K562 (cell line): ENCODE data around the gene RHOU. TPM values are rescaled to one million over a fixed set of nuclear protein-coding genes. Genes with fewer than 3 reads are reported as not detected.

Experiments
- ATAC-seq: fragments of 200-7000 bp; cut with Tn5 transposase; 3 replicates; pipeline ENCODE4 v1.9.1; 2020; ENCODE audit warnings: moderate library complexity
- BruUV-seq: library from RNA; stranded (reverse); fragments of 400-500 nt; replicated peaks from 2 replicates; lab custom pipeline; 2021; lab: Mats Ljungman, UMichigan
- CTCF ChIA-PET: fragments of 300-600 bp; formaldehyde crosslinking; extraction: SDS; loops from one replicate; lab custom pipeline; 2021; ENCODE audit warnings: low intra/inter-chr PET ratio; lab: Yijun Ruan, JAX
- POLR2A ChIA-PET: fragments of 300-600, 350-650 bp; sonication (Branson Sonifier 250); formaldehyde crosslinking; extraction: SDS; loops from one replicate; lab custom pipeline; 2021; ENCODE audit warnings: antibody characterized with exemption, inconsistent platforms; lab: Yijun Ruan, JAX
- DNase-seq, 4 experiments: peaks; one replicate each; pipeline versions ENCODE4 v3.0.0 to v3.0.0-alpha.2; 2011 to 2018; ENCODE audit warnings: low spot score in 3 of 4, mixed read lengths in 3 of 4; ENCODE audit errors: extremely low read depth in 1 of 4
- FAIRE-seq: peaks from 2 replicates; lab custom pipeline; 2011; peaks lifted over from hg19 to GRCh38; lab: Jason Lieb, UNC
- H2AFZ ChIP-seq: 2 replicates; pipeline ENCODE4 v1.6.0; 2011; ENCODE audit warnings: low read depth, low read length, control low read depth, inconsistent platforms
- H3K27ac ChIP-seq: fragments of 200-600 bp; 3 replicates; pipeline ENCODE4 v1.8.0; 2011; ENCODE audit warnings: low read depth, mild to moderate bottlenecking, control low read depth, inconsistent platforms, low read length, moderate library complexity, mixed read lengths; ENCODE audit errors: extremely low read depth
- H3K27me3 ChIP-seq, 2 experiments: fragments of 300-600 bp in 1 of 2; 2 replicates in 1 of 2; 3 replicates in 1 of 2; pipeline versions ENCODE4 v1.6.0 to v1.8.0; 2011; ENCODE audit warnings: inconsistent platforms in 2 of 2, low read length in 2 of 2, mild to moderate bottlenecking in 1 of 2, mixed read lengths in 1 of 2, moderate library complexity in 1 of 2; ENCODE audit not compliant: control insufficient read depth in 2 of 2, insufficient read depth in 2 of 2
- H3K36me3 ChIP-seq: fragments of 300-600 bp; 3 replicates; pipeline ENCODE4 v1.8.0; 2011; ENCODE audit warnings: mild to moderate bottlenecking, low read length, inconsistent platforms; ENCODE audit not compliant: control insufficient read depth, insufficient read depth
- H3K4me1 ChIP-seq, 2 experiments: fragments of 200-600 bp in 1 of 2; replicated peaks in 1 of 2; 2 replicates in 1 of 2; 3 replicates in 1 of 2; pipeline versions ENCODE4 v1.5.1 to v1.8.0; 2011; ENCODE audit warnings: inconsistent platforms in 2 of 2, low read length in 2 of 2, mild to moderate bottlenecking in 1 of 2, mixed read lengths in 1 of 2, moderate library complexity in 1 of 2; ENCODE audit not compliant: control insufficient read depth in 2 of 2, insufficient read depth in 2 of 2
- H3K4me2 ChIP-seq: 2 replicates; pipeline ENCODE4 v1.6.1; 2011; ENCODE audit warnings: low read length, control low read depth, inconsistent platforms, mixed read lengths; ENCODE audit not compliant: insufficient read depth
- H3K4me3 ChIP-seq: fragments of 200-600 bp; sonication (generic), shearing (Covaris generic); 2 replicates; pipeline ENCODE4 v1.5.1; 2016; ENCODE audit warnings: control low read depth, inconsistent platforms
- H3K79me2 ChIP-seq: fragments of 200-600 bp; 3 replicates; pipeline ENCODE4 v1.8.0; 2011; ENCODE audit warnings: low read length, inconsistent platforms; ENCODE audit not compliant: control insufficient read depth, insufficient read depth
- H3K9ac ChIP-seq, 2 experiments: 2 replicates each; pipeline versions ENCODE4 v1.6.0 to v1.6.1; 2011; ENCODE audit warnings: low read depth in 2 of 2, low read length in 2 of 2, control low read depth in 1 of 2, inconsistent platforms in 1 of 2, mild to moderate bottlenecking in 1 of 2, mixed read lengths in 1 of 2; ENCODE audit not compliant: insufficient read depth in 1 of 2
- H3K9me1 ChIP-seq: one replicate; pipeline ENCODE4 v1.6.0; 2011; ENCODE audit warnings: inconsistent platforms, mild to moderate bottlenecking, low read length, moderate library complexity; ENCODE audit not compliant: control insufficient read depth, insufficient read depth
- H3K9me3 ChIP-seq: replicated peaks from 2 replicates; pipeline ENCODE4 v1.5.1; 2011; ENCODE audit warnings: low read depth, low read length, inconsistent platforms; ENCODE audit not compliant: control insufficient read depth, insufficient read depth
- H4K20me1 ChIP-seq: replicated peaks from 2 replicates; pipeline ENCODE4 v1.6.1; 2011; ENCODE audit warnings: low read length, inconsistent platforms, mixed read lengths; ENCODE audit not compliant: control insufficient read depth, insufficient read depth
- BRCA1 ChIP-seq, 2 experiments: fragments of 450-650 bp in 1 of 2; sonication (generic) in 1 of 2; formaldehyde crosslinking in 1 of 2; IDR thresholded peaks; 2 replicates each; pipeline versions ENCODE4 v1.5.0 to v1.6.1; 2017 to 2020; ENCODE audit warnings: mild to moderate bottlenecking in 1 of 2, missing genetic modification reagents in 1 of 2
- FOXJ3 ChIP-seq: sonication (generic); formaldehyde crosslinking; IDR thresholded peaks from 2 replicates; pipeline ENCODE4 v1.4.0; 2020; ENCODE audit warnings: mild to moderate bottlenecking, missing genetic modification reagents
- HDAC3 ChIP-seq: fragments of 450-650 bp; IDR thresholded peaks from 2 replicates; pipeline ENCODE4 v1.6.1; 2018; ENCODE audit warnings: borderline replicate concordance, mild to moderate bottlenecking, moderate library complexity; ENCODE audit not compliant: partially characterized antibody
- HNRNPLL ChIP-seq: fragments of 200-400 bp; formaldehyde crosslinking; IDR thresholded peaks from 2 replicates; pipeline ENCODE4 v1.6.1; 2017; ENCODE audit warnings: low read length, low read depth, mild to moderate bottlenecking; ENCODE audit not compliant: poor library complexity, severe bottlenecking
- JUNB ChIP-seq: fragments of 450-650 bp; formaldehyde crosslinking; conservative IDR thresholded peaks from 2 replicates; pipeline ENCODE4 v1.4.0; 2020; ENCODE audit warnings: mild to moderate bottlenecking
- MTF1 ChIP-seq: fragments of 250-450 bp; sonication (Bioruptor Pico); IDR thresholded peaks from 2 replicates; pipeline ENCODE4 v1.9.0; 2021; ENCODE audit warnings: moderate library complexity, mild to moderate bottlenecking, inconsistent platforms, borderline replicate concordance
- NONO ChIP-seq, 2 experiments: fragments of 200-400 bp in 1 of 2; fragments of 450-650 bp in 1 of 2; formaldehyde crosslinking in 1 of 2; IDR thresholded peaks; 2 replicates each; pipeline ENCODE4 v1.6.1; 2017; ENCODE audit warnings: low read depth in 2 of 2, mild to moderate bottlenecking in 2 of 2, moderate library complexity in 2 of 2, low read length in 1 of 2
- SMARCA5 ChIP-seq: fragments of 450-650 bp; IDR thresholded peaks from 2 replicates; pipeline ENCODE4 v1.6.1; 2016
- STAG1 ChIP-seq: sonication (generic); formaldehyde crosslinking; IDR thresholded peaks from 2 replicates; pipeline ENCODE4 v1.5.0; 2020; ENCODE audit warnings: missing genetic modification reagents, borderline replicate concordance
- ZFP36 ChIP-seq: fragments of 150-350 bp; IDR thresholded peaks from 2 replicates; pipeline ENCODE4 v1.6.1; 2018; ENCODE audit warnings: low read length, low read depth; ENCODE audit not compliant: partially characterized antibody
- WGBS: fragments of 100-300 bp; shearing (Covaris generic); methylation state at CpG from one replicate; pipeline ENCODE4 v1.1.6; 2016; ENCODE audit warnings: low coverage, mixed read lengths; ENCODE audit not compliant: insufficient coverage; ENCODE audit errors: missing lambda C conversion rate; 5-methylcytosine and 5-hydroxymethylcytosine counted together
- in situ Hi-C: fragments of 300-500 bp; cut with MboI; formaldehyde crosslinking; loops from 4 replicates; pipeline ENCODE4 v1.15.0; 2018; ENCODE audit warnings: inconsistent platforms, mixed read lengths
- intact Hi-C: fragments of 100-400 bp; cut with micrococcal nuclease; formaldehyde crosslinking; loops from 2 replicates; pipeline ENCODE4 v1.14.2; 2022
- polyA plus RNA-seq, 8 experiments: library from polyadenylated mRNA; depleted of rRNA in 4 of 8; stranded (reverse) in 5 of 8; unstranded in 3 of 8; fragments of >200 nt; fragmentation: Nextera tagmentation in 2 of 8; fragmentation: Illumina TruSeq in 1 of 8; extraction: Ambion mirVana in 2 of 8; extraction: Trizol in 1 of 8; gene quantifications; 2 replicates each; pipeline versions ENCODE4 v1.2.1 to v1.2.3, GENCODE V29; 2011 to 2014; ENCODE audit warnings: inconsistent platforms in 1 of 8, missing spikeins in 1 of 8
- total RNA-seq, 7 experiments: library from RNA; depleted of rRNA in 6 of 7; stranded (reverse); fragments of >200 nt in 6 of 7; fragmentation: Illumina TruSeq in 2 of 7; extraction: Trizol in 2 of 7; gene quantifications; 2 replicates each; pipeline versions ENCODE4 v1.2.1 to v1.2.3, GENCODE V29; 2011 to 2021; ENCODE audit warnings: low replicate concordance in 1 of 7
- TF ChIP-seq, protein P1 (sequence below), 3 experiments: IDR thresholded peaks in 2 of 3; conservative IDR thresholded peaks in 1 of 3; 2 replicates each; pipeline ENCODE4 v1.5.1; 2011 to 2012; ENCODE audit warnings: low read length in 3 of 3, mild to moderate bottlenecking in 3 of 3, control low read depth in 2 of 3, improper control_type of control experiment in 1 of 3, inconsistent platforms in 1 of 3, low read depth in 1 of 3, mixed read lengths in 1 of 3, moderate library complexity in 1 of 3; ENCODE audit not compliant: insufficient read depth in 2 of 3
- TF ChIP-seq, protein P2 (sequence below), 2 experiments: fragments of 450-650 bp in 1 of 2; sonication (generic) in 1 of 2; formaldehyde crosslinking in 1 of 2; IDR thresholded peaks in 1 of 2; conservative IDR thresholded peaks in 1 of 2; 2 replicates each; pipeline versions ENCODE4 v1.6.1 to v1.8.1; 2016 to 2023; ENCODE audit warnings: mild to moderate bottlenecking in 2 of 2, moderate library complexity in 2 of 2, inconsistent platforms in 1 of 2, missing genetic modification reagents in 1 of 2
- TF ChIP-seq, protein P3 (sequence below), 3 experiments: fragments of 200-800 bp in 1 of 3; fragments of 250-450 bp in 1 of 3; fragments of 450-650 bp in 1 of 3; sonication (Bioruptor Pico) in 1 of 3; sonication (Bioruptor generic) in 1 of 3; formaldehyde crosslinking in 1 of 3; IDR thresholded peaks; 2 replicates each; pipeline versions ENCODE4 v1.6.1 to v1.8.0; 2016 to 2022; ENCODE audit warnings: mild to moderate bottlenecking in 2 of 3, missing genetic modification characterization in 2 of 3, missing compliant biosample characterization in 1 of 3, moderate library complexity in 1 of 3

Gene RHOU
- total and polyA plus RNA-seq, 9 of the 15 experiments (the other 6 are each of a cell fraction or from before 2014, with no cell fraction given), result 0.07 TPM; not detected in 8

DNA sequence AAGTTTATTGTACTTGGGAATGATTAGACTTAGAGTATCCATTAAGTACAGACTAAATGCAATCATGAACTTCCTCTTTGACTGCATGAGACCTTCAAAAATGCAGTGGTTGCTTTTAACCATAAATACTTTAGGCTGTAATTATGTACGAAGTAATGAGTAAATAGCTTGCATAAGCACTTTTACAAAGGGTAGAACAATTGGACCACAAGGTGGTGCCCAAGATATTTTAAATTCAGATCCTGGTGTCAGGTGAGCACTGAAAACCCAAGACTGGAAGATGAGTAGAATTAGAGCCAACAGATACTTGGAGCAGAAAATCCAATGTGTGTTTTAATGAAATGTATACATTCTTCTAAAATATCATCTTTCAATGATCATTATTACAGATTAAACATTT is 43.4 kb upstream of the RHOU start:
- intact Hi-C loops (loop anchor here (1.0 kb wide), 1 partner anchor 535 kb away; no protein-coding TSS in a partner anchor), in situ Hi-C loops (no loop called here)
- WGBS, result 0% methylated on average over 1 of the region's 1 CpG
- ChIA-PET POLR2A (interaction anchor here (0.7 kb wide), 1 partner anchor 320 kb away, joined by 3 read pairs; no protein-coding TSS in a partner anchor), CTCF (interaction anchor here (1.0 to 1.6 kb wide), 2 partner anchors 535 to 563 kb away, joined by 4 to 8 read pairs; no protein-coding TSS in a partner anchor)
- DNase-seq (peak in 2 of 4 experiments; percentile 35 to 44), FAIRE-seq (peak; percentile 71), ATAC-seq (peak; percentile 68; the same call in 2 of the 3 replicates)
- Histone ChIP-seq H3K27me3 (peaks cover 2 to 18% of the 10 kb centered on the region in 2 experiments; a peak in 2 of 5 replicates), H3K79me2 (no peaks in the 10 kb centered on the region), H3K9me1 (no peaks in the 10 kb centered on the region), H3K9me3 (no peaks in the 10 kb centered on the region), H3K27ac (no peak overlapping the region), H3K4me2 (no peak overlapping the region), H3K36me3 (no peaks in the 10 kb centered on the region), H4K20me1 (no peaks in the 10 kb centered on the region), H3K4me1 (no peaks in the 10 kb centered on the region), H3K4me3 (no peak overlapping the region), H2AFZ (no peak overlapping the region), H3K9ac (no peak overlapping the region)
- BruUV-seq, result no TSS peak
- TF ChIP-seq, protein P1, sequence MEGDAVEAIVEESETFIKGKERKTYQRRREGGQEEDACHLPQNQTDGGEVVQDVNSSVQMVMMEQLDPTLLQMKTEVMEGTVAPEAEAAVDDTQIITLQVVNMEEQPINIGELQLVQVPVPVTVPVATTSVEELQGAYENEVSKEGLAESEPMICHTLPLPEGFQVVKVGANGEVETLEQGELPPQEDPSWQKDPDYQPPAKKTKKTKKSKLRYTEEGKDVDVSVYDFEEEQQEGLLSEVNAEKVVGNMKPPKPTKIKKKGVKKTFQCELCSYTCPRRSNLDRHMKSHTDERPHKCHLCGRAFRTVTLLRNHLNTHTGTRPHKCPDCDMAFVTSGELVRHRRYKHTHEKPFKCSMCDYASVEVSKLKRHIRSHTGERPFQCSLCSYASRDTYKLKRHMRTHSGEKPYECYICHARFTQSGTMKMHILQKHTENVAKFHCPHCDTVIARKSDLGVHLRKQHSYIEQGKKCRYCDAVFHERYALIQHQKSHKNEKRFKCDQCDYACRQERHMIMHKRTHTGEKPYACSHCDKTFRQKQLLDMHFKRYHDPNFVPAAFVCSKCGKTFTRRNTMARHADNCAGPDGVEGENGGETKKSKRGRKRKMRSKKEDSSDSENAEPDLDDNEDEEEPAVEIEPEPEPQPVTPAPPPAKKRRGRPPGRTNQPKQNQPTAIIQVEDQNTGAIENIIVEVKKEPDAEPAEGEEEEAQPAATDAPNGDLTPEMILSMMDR (IDR thresholded peaks at IDR 0.05 in 2 of 3, conservative IDR thresholded peaks at IDR 0.05 in 1 of 3; ENCODE audit: insufficient read depth in 2 of 3, low read depth in 1 of 3, low read length in 3 of 3), result peak in 2 of 3 experiments; percentile 49 to 59; a peak in 4 of 6 replicates
- TF ChIP-seq HDAC3 (no peak), ZFP36 (no peak), BRCA1 (IDR thresholded peaks at IDR 0.05) (no peak), BRCA1 (CRISPR knock-in tag; IDR thresholded peaks at IDR 0.05) (no peak), NONO (IDR thresholded peaks at IDR 0.05; ENCODE audit: low read depth in 2 of 2, low read length in 1 of 2) (no peak), FOXJ3 (CRISPR knock-in tag) (no peak), SMARCA5 (no peak), JUNB (no peak), MTF1 (CRISPR knock-in tag) (no peak), HNRNPLL (no peak), STAG1 (CRISPR knock-in tag) (no peak)
- TF ChIP-seq, protein P2, sequence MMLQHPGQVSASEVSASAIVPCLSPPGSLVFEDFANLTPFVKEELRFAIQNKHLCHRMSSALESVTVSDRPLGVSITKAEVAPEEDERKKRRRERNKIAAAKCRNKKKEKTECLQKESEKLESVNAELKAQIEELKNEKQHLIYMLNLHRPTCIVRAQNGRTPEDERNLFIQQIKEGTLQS (IDR thresholded peaks at IDR 0.05), result no peak
- TF ChIP-seq, protein P2 (CRISPR knock-in tag; conservative IDR thresholded peaks at IDR 0.05), result no peak
- TF ChIP-seq, protein P3, sequence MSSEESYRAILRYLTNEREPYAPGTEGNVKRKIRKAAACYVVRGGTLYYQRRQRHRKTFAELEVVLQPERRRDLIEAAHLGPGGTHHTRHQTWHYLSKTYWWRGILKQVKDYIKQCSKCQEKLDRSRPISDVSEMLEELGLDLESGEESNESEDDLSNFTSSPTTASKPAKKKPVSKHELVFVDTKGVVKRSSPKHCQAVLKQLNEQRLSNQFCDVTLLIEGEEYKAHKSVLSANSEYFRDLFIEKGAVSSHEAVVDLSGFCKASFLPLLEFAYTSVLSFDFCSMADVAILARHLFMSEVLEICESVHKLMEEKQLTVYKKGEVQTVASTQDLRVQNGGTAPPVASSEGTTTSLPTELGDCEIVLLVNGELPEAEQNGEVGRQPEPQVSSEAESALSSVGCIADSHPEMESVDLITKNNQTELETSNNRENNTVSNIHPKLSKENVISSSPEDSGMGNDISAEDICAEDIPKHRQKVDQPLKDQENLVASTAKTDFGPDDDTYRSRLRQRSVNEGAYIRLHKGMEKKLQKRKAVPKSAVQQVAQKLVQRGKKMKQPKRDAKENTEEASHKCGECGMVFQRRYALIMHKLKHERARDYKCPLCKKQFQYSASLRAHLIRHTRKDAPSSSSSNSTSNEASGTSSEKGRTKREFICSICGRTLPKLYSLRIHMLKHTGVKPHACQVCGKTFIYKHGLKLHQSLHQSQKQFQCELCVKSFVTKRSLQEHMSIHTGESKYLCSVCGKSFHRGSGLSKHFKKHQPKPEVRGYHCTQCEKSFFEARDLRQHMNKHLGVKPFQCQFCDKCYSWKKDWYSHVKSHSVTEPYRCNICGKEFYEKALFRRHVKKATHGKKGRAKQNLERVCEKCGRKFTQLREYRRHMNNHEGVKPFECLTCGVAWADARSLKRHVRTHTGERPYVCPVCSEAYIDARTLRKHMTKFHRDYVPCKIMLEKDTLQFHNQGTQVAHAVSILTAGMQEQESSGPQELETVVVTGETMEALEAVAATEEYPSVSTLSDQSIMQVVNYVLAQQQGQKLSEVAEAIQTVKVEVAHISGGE (CRISPR knock-in tag; IDR thresholded peaks at IDR 0.05), result no peak
